Mesodermal cell (in vitro differentiated cells): ENCODE data around the gene EXOSC2.

Experiments used
- H3K27ac ChIP-seq: 2 replicates; pipeline ENCODE4 v1.7.0; 2013; ENCODE audit warnings: mild to moderate bottlenecking, low read depth, low read length, moderate library complexity; ENCODE audit not compliant: severe bottlenecking
- H3K36me3 ChIP-seq: 2 replicates; pipeline ENCODE4 v1.7.1; 2013; ENCODE audit warnings: mild to moderate bottlenecking, low read length, moderate library complexity; ENCODE audit not compliant: control insufficient read depth, insufficient read depth
- H3K4me1 ChIP-seq: one replicate; pipeline ENCODE4 v1.7.1; 2013; ENCODE audit warnings: mild to moderate bottlenecking, low read length; ENCODE audit not compliant: insufficient read depth, control insufficient read depth, poor library complexity, severe bottlenecking
- H3K4me3 ChIP-seq: 2 replicates; pipeline ENCODE4 v1.7.0; 2013; ENCODE audit warnings: low read length, control low read depth, mild to moderate bottlenecking; ENCODE audit not compliant: insufficient read depth, poor library complexity, severe bottlenecking; ENCODE audit errors: extremely low read depth
- H3K9me3 ChIP-seq: 2 replicates; pipeline ENCODE4 v1.7.1; 2013; ENCODE audit warnings: mild to moderate bottlenecking, low read length, moderate library complexity; ENCODE audit not compliant: control insufficient read depth
- WGBS, 2 experiments: methylation state at CpG; one replicate each; pipeline ENCODE4 v1.1.5; 2013; ENCODE audit warnings: missing lambda C conversion rate in 2 of 2; ENCODE audit not compliant: insufficient coverage in 2 of 2; 5-methylcytosine and 5-hydroxymethylcytosine counted together

EXOSC2 gene

GRCh38 chr9:130738281-130738680 is 44.7 kb downstream of the EXOSC2 start:
- H3K4me1 ChIP-seq = no peaks in the 10 kb centered on the region

GRCh38 chr9:130739081-130739480 is 45.5 kb downstream of the EXOSC2 start:
- peaks cover 4% of the 10 kb centered on the region for H3K36me3 ChIP-seq
- WGBS, 2 experiments = 86 to 94% methylated on average over 1 to 3 of the region's 4 CpGs
- H3K9me3 ChIP-seq = no peaks in the 10 kb centered on the region
- H3K4me1 ChIP-seq = no peaks in the 10 kb centered on the region
- no peak overlapping the region for H3K27ac ChIP-seq
- no peak overlapping the region for H3K4me3 ChIP-seq

More at GRCh38 chr9:130738281-130738680, 44.7 kb downstream of the EXOSC2 start:
- no CpG with 5 or more reads among the region's 3 CpGs for WGBS, 2 experiments
- Histone ChIP-seq H3K9me3 (no peaks in the 10 kb centered on the region), H3K4me3 (no peak overlapping the region), H3K27ac (no peak overlapping the region), H3K36me3 (peaks cover 4% of the 10 kb centered on the region)

GRCh38 chr9:130740218-130741023 is 46.8 kb downstream of the EXOSC2 start:
- WGBS, 2 experiments = 93 to 96% methylated on average over 4 to 7 of the region's 11 CpGs
- Histone ChIP-seq H3K36me3 (peaks cover 4% of the 10 kb centered on the region), H3K4me3 (no peak overlapping the region), H3K27ac (no peak overlapping the region), H3K9me3 (no peaks in the 10 kb centered on the region), H3K4me1 (no peaks in the 10 kb centered on the region)

GRCh38 chr9:130741024-130741305 is 47.4 kb downstream of the EXOSC2 start:
- no peaks in the 10 kb centered on the region for H3K9me3 ChIP-seq
- H3K27ac ChIP-seq = no peak overlapping the region
- H3K36me3 ChIP-seq = peaks cover 4% of the 10 kb centered on the region
- no peaks in the 10 kb centered on the region for H3K4me1 ChIP-seq
- WGBS, 2 experiments = 97 to 100% methylated on average over 3 of the region's 3 CpGs
- no peak overlapping the region for H3K4me3 ChIP-seq

GRCh38 chr9:130741831-130742449 is 48.4 kb downstream of the EXOSC2 start:
- Histone ChIP-seq H3K9me3 (no peaks in the 10 kb centered on the region), H3K36me3 (peaks cover 4% of the 10 kb centered on the region), H3K27ac (no peak overlapping the region), H3K4me1 (no peaks in the 10 kb centered on the region), H3K4me3 (no peak overlapping the region)
- WGBS, 2 experiments = 93 to 98% methylated on average over 5 to 6 of the region's 7 CpGs

- no peaks in the 10 kb centered on the region for H3K4me1 ChIP-seq
- H3K36me3 ChIP-seq = peaks cover 4% of the 10 kb centered on the region
- no peaks in the 10 kb centered on the region for H3K9me3 ChIP-seq
- H3K4me3 ChIP-seq = no peak overlapping the region
- WGBS, 2 experiments = 92 to 96% methylated on average over 3 of the region's 4 CpGs
- H3K27ac ChIP-seq = no peak overlapping the region
Observed at GRCh38 chr9:130743656-130744055, 50.1 kb downstream of the EXOSC2 start.

- Histone ChIP-seq H3K4me3 (no peak overlapping the region), H3K27ac (no peak overlapping the region), H3K4me1 (no peaks in the 10 kb centered on the region), H3K9me3 (no peaks in the 10 kb centered on the region), H3K36me3 (peaks cover 4% of the 10 kb centered on the region)
- 69 to 100% methylated on average over 1 to 2 of the region's 5 CpGs for WGBS, 2 experiments
Observed at GRCh38 chr9:130745210-130745800, 51.7 kb downstream of the EXOSC2 start.

- Histone ChIP-seq H3K36me3 (peaks cover 3% of the 10 kb centered on the region), H3K4me3 (no peak overlapping the region), H3K27ac (no peak overlapping the region), H3K4me1 (no peaks in the 10 kb centered on the region), H3K9me3 (no peaks in the 10 kb centered on the region)
- WGBS, 2 experiments = 83 to 87% methylated on average over 4 of the region's 5 CpGs
Observed at GRCh38 chr9:130745829-130746228, 52.2 kb downstream of the EXOSC2 start.

GRCh38 chr9:130746434-130747212 is 53.0 kb downstream of the EXOSC2 start:
- Histone ChIP-seq H3K4me1 (no peaks in the 10 kb centered on the region), H3K36me3 (no peaks in the 10 kb centered on the region), H3K9me3 (no peaks in the 10 kb centered on the region), H3K4me3 (no peak overlapping the region), H3K27ac (no peak overlapping the region)
- WGBS, 2 experiments = 93 to 100% methylated on average over 1 to 2 of the region's 3 CpGs

- Histone ChIP-seq H3K9me3 (no peaks in the 10 kb centered on the region), H3K4me1 (peaks cover 14% of the 10 kb centered on the region), H3K4me3 (no peak overlapping the region), H3K36me3 (no peaks in the 10 kb centered on the region), H3K27ac (no peak overlapping the region)
- 85 to 100% methylated on average over 4 of the region's 7 CpGs for WGBS, 2 experiments
Observed at GRCh38 chr9:130751631-130752355, 58.2 kb downstream of the EXOSC2 start.
